GM23338 (cell line): ENCODE measurements around the gene DVL1.

Source experiments
- CREB1 ChIP-seq: fragments of 250-450 bp; sonication (Bioruptor Pico); IDR thresholded peaks from 2 replicates; pipeline ENCODE4 v1.5.0; 2020; ENCODE audit warnings: low read depth, mild to moderate bottlenecking, moderate library complexity
- EZH2 ChIP-seq: fragments of 200-600 bp; sonication (generic); IDR thresholded peaks from one replicate; pipeline ENCODE4 v1.8.0; 2017; ENCODE audit warnings: antibody characterized with exemption, mild to moderate bottlenecking, low read depth; ENCODE audit not compliant: unreplicated experiment
- EZH2phosphoT487 ChIP-seq: fragments of 200-600 bp; sonication (generic); IDR thresholded peaks from one replicate; pipeline ENCODE4 v1.8.1; 2018; ENCODE audit warnings: antibody characterized with exemption; ENCODE audit not compliant: unreplicated experiment
- POLR2AphosphoS5 ChIP-seq: IDR thresholded peaks from 2 replicates; pipeline ENCODE4 v1.6.1; 2016; ENCODE audit warnings: antibody characterized with exemption, low read depth
- ZNF331 ChIP-seq: fragments of 250-450 bp; sonication (Bioruptor Pico); IDR thresholded peaks from 2 replicates; pipeline ENCODE4 v1.5.0; 2020; ENCODE audit warnings: low read depth, mild to moderate bottlenecking, moderate library complexity
- TF ChIP-seq, protein P1 (sequence below), 2 experiments: fragments of 200-600 bp in 1 of 2; sonication (generic) in 1 of 2; conservative IDR thresholded peaks; 2 replicates each; pipeline versions ENCODE4 v1.5.1 to v1.6.1; 2016 to 2017; ENCODE audit warnings: antibody characterized with exemption in 2 of 2, low read depth in 2 of 2, mild to moderate bottlenecking in 2 of 2, moderate library complexity in 1 of 2
- TF ChIP-seq, protein P2 (sequence below): IDR thresholded peaks from one replicate; pipeline ENCODE4 v1.6.1; 2018; ENCODE audit warnings: antibody characterized with exemption; ENCODE audit not compliant: unreplicated experiment
- TF ChIP-seq, protein P3 (sequence below): IDR thresholded peaks from 2 replicates; pipeline ENCODE4 v1.6.1; 2016; ENCODE audit warnings: antibody characterized with exemption
- TF ChIP-seq, protein P4 (sequence below): fragments of 250-450 bp; sonication (Bioruptor Pico); IDR thresholded peaks from 2 replicates; pipeline ENCODE4 v1.5.0; 2020; ENCODE audit warnings: mild to moderate bottlenecking, moderate library complexity

DNA sequence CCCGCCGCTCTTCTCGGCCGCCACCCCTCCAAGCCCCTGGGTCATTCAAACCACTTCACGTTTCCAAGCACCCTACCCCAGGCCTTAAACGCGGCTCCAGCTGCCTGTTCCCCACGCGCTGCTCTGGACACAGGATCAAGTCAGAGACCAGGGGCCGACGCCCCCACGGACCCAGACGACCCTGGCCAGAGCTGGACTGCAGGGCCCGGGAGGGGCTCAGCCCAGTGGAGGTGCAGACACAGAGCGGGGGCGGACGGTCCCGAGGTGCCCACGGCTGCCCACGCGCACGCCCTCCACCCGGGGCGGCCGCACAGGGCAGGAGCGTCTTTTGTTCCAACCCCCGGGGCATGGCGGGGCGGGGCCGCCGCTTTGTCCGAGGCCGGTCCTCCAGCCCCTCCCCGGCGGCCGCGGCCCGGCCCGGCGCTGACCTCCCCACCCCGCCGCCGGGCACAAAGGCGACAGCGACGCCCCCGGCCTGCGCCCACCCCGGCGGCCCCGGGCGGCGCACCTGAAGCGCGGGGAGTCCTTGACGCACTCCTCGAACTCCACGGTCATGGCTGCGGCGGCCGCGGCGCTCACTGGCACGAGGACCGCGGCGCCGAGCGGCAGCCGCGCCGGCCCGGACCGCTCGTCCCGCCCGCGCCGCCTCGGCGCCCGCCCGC is 41.8 kb downstream of the DVL1 start:
- TF ChIP-seq, protein P1, sequence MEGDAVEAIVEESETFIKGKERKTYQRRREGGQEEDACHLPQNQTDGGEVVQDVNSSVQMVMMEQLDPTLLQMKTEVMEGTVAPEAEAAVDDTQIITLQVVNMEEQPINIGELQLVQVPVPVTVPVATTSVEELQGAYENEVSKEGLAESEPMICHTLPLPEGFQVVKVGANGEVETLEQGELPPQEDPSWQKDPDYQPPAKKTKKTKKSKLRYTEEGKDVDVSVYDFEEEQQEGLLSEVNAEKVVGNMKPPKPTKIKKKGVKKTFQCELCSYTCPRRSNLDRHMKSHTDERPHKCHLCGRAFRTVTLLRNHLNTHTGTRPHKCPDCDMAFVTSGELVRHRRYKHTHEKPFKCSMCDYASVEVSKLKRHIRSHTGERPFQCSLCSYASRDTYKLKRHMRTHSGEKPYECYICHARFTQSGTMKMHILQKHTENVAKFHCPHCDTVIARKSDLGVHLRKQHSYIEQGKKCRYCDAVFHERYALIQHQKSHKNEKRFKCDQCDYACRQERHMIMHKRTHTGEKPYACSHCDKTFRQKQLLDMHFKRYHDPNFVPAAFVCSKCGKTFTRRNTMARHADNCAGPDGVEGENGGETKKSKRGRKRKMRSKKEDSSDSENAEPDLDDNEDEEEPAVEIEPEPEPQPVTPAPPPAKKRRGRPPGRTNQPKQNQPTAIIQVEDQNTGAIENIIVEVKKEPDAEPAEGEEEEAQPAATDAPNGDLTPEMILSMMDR (conservative IDR thresholded peaks at IDR 0.05; ENCODE audit: low read depth in 2 of 2): no peak
- TF ChIP-seq, protein P2, sequence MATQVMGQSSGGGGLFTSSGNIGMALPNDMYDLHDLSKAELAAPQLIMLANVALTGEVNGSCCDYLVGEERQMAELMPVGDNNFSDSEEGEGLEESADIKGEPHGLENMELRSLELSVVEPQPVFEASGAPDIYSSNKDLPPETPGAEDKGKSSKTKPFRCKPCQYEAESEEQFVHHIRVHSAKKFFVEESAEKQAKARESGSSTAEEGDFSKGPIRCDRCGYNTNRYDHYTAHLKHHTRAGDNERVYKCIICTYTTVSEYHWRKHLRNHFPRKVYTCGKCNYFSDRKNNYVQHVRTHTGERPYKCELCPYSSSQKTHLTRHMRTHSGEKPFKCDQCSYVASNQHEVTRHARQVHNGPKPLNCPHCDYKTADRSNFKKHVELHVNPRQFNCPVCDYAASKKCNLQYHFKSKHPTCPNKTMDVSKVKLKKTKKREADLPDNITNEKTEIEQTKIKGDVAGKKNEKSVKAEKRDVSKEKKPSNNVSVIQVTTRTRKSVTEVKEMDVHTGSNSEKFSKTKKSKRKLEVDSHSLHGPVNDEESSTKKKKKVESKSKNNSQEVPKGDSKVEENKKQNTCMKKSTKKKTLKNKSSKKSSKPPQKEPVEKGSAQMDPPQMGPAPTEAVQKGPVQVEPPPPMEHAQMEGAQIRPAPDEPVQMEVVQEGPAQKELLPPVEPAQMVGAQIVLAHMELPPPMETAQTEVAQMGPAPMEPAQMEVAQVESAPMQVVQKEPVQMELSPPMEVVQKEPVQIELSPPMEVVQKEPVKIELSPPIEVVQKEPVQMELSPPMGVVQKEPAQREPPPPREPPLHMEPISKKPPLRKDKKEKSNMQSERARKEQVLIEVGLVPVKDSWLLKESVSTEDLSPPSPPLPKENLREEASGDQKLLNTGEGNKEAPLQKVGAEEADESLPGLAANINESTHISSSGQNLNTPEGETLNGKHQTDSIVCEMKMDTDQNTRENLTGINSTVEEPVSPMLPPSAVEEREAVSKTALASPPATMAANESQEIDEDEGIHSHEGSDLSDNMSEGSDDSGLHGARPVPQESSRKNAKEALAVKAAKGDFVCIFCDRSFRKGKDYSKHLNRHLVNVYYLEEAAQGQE: no peak
- TF ChIP-seq CREB1 (CRISPR knock-in tag): no peak
- no peak for TF ChIP-seq EZH2
- TF ChIP-seq POLR2AphosphoS5: no peak
- no peak for TF ChIP-seq ZNF331 (CRISPR knock-in tag)
- TF ChIP-seq EZH2phosphoT487: no peak
- TF ChIP-seq, protein P3, sequence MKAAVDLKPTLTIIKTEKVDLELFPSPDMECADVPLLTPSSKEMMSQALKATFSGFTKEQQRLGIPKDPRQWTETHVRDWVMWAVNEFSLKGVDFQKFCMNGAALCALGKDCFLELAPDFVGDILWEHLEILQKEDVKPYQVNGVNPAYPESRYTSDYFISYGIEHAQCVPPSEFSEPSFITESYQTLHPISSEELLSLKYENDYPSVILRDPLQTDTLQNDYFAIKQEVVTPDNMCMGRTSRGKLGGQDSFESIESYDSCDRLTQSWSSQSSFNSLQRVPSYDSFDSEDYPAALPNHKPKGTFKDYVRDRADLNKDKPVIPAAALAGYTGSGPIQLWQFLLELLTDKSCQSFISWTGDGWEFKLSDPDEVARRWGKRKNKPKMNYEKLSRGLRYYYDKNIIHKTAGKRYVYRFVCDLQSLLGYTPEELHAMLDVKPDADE: no peak
- TF ChIP-seq, protein P4, sequence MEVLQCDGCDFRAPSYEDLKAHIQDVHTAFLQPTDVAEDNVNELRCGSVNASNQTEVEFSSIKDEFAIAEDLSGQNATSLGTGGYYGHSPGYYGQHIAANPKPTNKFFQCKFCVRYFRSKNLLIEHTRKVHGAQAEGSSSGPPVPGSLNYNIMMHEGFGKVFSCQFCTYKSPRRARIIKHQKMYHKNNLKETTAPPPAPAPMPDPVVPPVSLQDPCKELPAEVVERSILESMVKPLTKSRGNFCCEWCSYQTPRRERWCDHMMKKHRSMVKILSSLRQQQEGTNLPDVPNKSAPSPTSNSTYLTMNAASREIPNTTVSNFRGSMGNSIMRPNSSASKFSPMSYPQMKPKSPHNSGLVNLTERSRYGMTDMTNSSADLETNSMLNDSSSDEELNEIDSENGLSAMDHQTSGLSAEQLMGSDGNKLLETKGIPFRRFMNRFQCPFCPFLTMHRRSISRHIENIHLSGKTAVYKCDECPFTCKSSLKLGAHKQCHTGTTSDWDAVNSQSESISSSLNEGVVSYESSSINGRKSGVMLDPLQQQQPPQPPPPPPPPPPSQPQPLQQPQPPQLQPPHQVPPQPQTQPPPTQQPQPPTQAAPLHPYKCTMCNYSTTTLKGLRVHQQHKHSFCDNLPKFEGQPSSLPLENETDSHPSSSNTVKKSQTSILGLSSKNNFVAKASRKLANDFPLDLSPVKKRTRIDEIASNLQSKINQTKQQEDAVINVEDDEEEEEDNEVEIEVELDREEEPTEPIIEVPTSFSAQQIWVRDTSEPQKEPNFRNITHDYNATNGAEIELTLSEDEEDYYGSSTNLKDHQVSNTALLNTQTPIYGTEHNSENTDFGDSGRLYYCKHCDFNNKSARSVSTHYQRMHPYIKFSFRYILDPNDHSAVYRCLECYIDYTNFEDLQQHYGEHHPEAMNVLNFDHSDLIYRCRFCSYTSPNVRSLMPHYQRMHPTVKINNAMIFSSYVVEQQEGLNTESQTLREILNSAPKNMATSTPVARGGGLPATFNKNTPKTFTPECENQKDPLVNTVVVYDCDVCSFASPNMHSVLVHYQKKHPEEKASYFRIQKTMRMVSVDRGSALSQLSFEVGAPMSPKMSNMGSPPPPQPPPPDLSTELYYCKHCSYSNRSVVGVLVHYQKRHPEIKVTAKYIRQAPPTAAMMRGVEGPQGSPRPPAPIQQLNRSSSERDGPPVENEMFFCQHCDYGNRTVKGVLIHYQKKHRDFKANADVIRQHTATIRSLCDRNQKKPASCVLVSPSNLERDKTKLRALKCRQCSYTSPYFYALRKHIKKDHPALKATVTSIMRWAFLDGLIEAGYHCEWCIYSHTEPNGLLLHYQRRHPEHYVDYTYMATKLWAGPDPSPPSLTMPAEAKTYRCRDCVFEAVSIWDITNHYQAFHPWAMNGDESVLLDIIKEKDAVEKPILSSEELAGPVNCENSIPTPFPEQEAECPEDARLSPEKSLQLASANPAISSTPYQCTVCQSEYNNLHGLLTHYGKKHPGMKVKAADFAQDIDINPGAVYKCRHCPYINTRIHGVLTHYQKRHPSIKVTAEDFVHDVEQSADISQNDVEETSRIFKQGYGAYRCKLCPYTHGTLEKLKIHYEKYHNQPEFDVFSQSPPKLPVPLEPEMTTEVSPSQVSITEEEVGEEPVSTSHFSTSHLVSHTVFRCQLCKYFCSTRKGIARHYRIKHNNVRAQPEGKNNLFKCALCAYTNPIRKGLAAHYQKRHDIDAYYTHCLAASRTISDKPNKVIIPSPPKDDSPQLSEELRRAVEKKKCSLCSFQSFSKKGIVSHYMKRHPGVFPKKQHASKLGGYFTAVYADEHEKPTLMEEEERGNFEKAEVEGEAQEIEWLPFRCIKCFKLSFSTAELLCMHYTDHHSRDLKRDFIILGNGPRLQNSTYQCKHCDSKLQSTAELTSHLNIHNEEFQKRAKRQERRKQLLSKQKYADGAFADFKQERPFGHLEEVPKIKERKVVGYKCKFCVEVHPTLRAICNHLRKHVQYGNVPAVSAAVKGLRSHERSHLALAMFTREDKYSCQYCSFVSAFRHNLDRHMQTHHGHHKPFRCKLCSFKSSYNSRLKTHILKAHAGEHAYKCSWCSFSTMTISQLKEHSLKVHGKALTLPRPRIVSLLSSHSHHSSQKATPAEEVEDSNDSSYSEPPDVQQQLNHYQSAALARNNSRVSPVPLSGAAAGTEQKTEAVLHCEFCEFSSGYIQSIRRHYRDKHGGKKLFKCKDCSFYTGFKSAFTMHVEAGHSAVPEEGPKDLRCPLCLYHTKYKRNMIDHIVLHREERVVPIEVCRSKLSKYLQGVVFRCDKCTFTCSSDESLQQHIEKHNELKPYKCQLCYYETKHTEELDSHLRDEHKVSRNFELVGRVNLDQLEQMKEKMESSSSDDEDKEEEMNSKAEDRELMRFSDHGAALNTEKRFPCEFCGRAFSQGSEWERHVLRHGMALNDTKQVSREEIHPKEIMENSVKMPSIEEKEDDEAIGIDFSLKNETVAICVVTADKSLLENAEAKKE (CRISPR knock-in tag): no peak
